IPS-11a (cell line): Measurements from ENCODE around the gene C5AR2.
"Not testable (repeated sequence)": the region's sequence is repeated elsewhere in the genome, so short reads cannot be mapped to it uniquely, and the experiment has no call there.

ENCODE experiments used
- H3K4me3 ChIP-seq: one replicate; pipeline ENCODE4 v1.5.1; 2013; ENCODE audit warnings: low read depth, low read length, control low read depth

The C5AR2 gene

DNA sequence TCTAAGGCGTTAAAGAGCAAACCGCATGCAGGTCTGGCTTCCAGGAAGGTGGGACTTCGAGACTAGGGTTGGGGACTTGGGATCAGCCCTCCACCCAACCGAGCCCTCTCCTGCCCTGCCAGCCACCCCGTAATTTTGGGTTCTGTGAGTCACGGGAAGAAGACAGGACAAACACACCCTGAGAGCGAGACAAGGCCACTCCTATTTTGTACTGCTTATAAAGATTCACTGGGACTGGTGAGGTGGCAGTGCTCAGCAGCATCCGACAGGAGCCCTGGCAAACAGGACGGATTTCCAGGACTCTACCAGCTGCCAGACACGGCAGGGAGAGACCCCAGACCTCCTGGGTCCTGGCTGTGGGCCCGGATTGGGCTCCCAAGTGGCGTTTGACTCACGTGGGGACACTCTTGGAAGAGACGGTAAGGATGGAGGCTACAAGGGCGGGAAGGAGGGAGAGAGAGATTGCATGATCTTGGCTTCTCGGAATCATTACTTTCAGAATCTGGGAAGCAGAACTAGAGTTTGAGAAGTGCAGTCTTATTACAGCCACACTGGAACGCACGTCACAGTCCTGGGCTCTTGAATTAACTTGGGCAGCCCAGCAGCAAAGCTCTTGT, at the start of gene C5AR2:
TSS of gene C5AR2 (plus strand) at position 245 of the 617 bp plus-strand sequence. CDS start 8,625 bp downstream, outside the sequence.
- no peak within 1 kb of the TSS for H3K4me3 ChIP-seq

DNA sequence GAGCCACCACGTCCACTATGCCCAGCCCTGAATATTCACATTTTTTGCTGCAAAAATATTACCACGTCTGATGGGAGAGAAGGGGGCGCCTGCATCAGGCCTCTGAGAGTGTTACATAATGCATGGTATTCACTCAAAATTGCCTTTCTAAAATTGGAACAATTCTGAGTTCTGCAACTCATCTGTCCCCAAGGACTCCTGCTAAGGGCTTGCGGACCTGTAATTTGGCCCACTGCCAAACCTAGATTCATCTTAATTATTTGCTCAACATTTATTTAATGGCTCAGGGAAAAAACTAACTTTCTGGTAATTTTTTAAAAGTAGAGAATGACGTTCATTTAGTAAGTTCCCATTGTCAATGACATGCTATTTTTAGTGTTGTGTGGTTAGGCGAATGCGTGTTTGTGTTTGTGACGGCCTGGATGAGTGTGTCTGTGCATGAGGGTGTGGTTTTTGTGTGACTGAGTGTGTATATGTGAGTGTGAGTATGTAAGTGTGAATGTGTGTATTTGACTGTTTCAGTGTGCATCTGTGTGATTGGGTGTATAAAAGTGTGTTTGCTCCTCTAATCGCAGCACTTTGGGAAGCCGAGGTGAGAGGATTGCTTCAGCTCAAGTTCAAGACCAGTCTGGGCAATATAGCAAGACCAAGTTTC, 48.4 kb upstream of the C5AR2 start:
- H3K4me3 ChIP-seq = no peak overlapping the region

DNA sequence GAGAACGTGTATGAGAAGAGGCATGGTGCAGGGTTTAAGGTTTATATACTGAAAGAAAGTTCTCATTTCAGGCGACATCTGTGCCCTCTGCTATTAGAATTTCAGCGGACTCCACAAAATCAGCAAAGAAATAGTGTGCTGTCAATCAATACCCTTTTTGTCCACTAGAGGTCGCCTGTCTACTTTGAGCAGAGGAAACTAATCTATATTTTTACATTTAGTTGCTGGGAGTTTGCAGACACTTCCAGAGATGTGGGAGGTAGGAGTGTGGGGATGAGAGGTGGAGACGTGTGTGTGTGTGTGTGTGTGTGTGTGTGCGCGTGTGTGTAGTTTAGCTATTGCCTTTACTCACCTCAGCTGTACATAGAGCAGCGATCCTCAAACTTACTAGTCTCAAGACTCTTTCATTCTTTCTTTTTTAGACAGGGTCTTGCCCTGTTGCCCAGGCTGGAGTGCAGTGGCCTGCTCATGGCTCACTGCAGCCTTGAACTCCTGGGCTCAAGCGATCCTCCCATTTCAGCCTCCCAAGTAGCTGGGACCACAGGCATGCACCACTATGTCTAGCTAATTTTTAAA, 47.6 kb upstream of the C5AR2 start:
- no peak overlapping the region for H3K4me3 ChIP-seq

DNA sequence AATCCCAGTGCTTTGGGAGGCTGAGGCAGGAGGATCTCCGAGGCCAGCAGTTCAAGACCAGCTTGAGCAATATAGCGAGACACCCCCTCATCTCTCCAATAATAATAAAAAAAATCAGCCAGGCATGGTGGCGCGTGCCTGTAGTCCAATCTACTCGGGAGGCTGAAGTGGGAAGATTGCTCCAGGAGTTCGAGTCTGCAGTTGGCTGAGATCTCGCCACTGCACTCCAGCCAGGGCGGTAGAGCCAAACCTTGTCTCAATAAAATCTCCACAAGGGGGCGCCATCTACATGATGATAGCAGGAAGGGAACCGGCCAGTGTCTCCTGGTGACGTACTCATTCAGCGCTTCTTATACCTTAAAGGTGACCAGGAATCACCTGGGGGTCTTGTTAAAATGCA, 35.9 kb upstream of the C5AR2 start:
- no peak overlapping the region for H3K4me3 ChIP-seq

DNA sequence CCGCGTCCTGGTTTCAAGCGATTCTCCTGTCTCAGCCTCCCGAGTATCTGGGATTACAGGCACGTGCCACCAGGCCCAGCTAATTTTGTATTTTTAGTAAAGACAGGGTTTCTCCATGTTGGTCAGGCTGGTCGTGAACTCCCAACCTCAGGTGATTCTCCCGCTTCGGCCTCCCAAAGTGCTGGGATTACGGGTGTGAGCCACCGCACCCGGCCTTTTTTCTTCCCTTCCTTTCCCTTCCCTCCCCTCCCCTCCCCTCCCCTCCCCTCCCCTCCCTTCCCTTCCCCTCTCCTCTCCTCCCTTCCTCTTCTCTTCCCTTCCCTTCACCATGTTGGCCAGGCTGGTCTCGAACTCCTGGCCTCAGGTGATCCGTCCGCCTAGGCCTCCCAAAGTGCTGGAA, 31.1 kb upstream of the C5AR2 start:
- H3K4me3 ChIP-seq = not testable (repeated sequence)

DNA sequence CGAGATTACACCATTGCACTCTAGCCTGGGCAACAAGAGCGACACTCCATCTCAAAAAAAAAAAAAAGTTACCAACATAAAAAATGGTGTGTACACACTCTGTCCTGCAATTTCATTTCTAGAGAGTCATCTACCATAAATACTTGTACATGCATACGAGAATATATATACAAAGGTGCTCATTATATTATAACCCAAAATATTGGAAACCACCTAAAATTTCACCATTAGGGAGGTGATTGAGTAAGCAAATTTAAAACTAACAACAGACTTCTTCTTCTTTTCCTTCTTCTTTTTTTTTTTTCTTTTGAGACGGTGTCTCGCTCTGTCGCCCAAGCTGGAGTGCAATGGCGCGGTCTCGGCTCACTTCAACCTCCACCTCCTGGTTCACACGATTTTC, 29.7 kb upstream of the C5AR2 start:
- no peak overlapping the region for H3K4me3 ChIP-seq

DNA sequence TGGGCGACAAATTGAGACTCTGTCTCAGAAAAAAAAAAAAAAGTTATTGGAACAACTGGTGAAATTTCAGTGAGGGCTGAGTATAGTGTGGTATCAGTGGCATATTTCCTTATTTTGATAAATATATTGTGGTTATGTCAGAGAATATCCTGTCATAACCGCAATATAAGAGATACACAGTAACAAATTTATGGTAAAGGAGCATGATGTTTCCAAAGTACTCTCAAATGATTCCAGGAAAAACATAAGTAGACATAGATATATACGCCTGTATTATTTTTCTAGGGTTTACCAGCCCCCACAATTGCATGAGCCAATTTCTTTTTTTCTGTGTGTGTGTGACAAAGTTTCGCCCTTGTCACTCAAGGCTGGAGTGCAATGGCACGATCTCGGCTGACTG, 28.0 kb upstream of the C5AR2 start:
- no peak overlapping the region for H3K4me3 ChIP-seq

DNA sequence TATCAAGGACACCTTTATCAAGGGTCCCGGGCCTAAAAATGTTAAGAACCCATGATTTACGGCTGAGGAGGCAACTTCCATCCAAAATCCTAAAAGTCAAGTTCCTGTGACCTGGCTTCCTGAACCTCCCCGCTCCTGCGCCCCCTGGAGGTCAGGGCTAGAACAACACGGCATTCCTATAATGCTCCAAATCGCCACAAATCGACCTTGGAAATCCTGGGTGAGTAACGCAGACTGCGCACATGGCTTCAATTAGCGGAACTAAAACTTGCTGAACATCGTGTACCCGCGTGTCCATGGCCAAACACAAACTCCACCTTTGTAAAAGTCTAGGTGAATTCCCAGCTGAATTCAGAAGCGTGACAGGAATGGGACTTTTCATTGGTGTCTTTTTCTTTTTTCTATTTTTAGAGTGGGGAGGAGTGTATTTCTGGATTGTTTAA, 26.6 kb upstream of the C5AR2 start:
- no peak overlapping the region for H3K4me3 ChIP-seq

DNA sequence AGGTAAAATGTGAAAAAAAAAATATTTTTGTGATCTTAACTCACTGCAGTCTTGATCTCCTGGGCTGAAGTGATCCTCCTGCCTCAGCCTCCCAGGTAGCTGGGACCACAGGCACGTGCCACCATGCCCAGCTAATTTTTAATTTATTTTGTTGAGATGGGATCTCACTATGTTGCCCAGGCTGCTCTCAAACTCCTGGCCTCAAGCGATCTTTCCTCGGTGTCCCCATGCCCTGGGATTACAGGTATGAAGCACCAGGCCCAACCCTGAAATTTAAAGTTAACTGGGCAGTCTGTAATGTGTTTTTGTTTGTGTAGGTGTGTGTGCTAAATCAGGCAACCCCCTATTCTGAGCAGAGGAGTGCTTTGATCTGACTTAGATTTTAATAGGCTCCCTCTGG, 25.7 kb upstream of the C5AR2 start:
- H3K4me3 ChIP-seq = no peak overlapping the region

DNA sequence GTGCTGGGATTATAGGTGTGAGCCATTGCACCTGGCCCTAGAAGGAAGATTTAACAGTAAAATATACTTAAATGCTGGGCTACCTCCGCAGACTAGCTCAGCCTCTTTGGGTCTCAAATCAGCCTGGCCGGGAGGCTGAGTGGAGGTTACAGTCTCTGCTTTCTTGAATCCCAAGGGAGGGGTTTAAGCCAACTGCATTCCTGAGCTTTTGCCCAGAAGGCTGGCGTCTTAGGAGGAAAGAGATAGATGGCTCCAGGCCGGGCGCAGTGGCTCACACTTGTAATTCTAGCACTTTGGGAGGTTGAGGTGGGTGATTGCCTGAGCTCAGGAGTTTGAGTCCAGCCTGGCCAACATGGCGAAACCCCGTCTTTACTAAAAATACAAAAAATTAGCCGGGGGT, 22.9 kb upstream of the C5AR2 start:
- H3K4me3 ChIP-seq = no peak overlapping the region

DNA sequence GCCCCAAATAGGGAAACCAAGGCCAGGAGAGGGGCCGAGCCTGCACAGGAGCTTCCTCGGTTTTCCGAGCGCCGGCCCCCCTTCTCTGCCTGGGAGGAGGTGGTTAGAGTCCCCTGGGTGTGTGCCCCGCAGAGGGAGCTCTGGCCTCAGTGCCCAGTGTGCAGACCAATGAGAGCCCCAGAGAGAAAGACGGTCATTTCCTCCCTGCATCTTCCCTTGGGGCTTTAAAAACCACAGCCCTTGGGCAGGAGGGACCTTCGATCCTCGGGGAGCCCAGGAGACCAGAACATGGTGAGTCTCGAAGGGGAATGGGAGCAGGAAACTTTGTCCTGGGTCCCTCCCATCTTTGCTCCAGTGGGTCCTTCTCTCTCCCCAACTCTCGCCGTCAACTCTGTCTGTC, 22.4 kb upstream of the C5AR2 start, which contains the start of gene C5AR1:
TSS of gene C5AR1 (plus strand) at position 254 of the 400 bp plus-strand sequence. CDS start at position 289, 35 bp downstream.
- H3K4me3 ChIP-seq = no peak within 1 kb of the TSS

DNA sequence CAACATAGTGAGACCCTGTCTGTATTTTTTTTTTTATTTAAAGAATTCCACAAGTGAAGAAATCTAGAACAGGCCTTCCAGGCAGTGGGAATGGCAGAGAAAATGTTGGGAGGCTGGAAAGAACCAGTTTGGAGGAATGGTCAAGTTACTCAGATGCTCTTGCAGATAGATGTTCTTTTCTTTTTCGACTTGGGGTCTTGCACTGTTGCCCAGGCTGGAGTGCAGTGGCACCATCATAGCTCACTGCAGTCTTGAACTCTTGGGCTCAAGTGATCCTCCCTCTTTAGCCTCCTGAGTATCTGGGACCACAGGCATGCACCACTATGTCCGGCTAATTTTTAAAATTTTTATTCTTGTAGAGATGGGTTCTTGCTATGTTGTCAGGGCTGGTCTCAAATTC, 21.7 kb upstream of the C5AR2 start:
- no peak overlapping the region for H3K4me3 ChIP-seq

DNA sequence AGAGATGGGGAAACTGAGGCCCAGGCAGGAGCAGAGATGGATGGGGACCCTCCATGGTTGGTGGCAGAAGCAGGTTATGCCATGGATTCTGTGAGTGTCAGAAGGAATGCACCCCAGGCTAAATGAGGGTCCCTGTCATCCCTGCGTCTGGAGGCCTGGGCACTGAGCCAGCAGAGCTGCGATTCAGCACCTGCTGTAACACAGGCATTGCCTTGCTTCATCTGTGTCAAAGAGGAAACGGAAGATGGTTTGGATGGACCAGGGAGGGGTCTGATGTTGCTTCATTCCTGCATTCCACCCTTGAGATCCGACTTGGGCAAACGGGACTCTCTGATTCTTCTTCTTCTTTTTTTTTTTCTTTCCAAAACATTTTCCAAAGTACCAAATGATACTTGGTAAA, 21.2 kb upstream of the C5AR2 start:
- no peak overlapping the region for H3K4me3 ChIP-seq

DNA sequence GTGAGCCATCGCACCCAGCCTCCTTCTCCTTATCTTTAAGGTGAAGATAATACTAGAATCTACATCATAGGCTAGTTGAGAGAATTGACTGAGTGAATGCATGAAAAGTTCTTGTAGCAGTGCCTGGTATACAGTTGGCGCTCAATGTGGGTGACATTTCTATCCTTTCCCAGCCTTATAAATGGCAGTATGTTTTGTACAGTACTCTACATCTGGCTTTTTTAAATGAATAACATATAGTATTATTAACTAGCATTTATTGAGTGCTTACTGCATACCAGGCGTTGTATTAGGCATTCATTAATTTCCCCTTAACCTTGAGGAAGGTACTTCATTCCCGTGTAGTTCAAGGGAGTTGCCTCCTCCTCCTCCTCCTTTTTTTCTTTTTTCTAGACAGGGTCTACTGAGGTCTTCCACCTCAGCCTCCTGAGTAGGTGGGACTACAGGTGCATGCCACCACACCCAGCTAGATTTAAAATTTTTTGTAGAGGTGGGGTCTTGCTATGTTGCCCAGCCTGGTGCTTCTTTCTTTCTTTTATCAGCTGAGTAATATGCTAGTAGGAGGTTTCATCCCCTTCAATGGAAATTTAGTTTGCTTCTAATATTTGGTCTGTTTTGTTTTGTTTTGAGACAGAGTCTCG, 19.5 kb upstream of the C5AR2 start:
- no peak overlapping the region for H3K4me3 ChIP-seq

DNA sequence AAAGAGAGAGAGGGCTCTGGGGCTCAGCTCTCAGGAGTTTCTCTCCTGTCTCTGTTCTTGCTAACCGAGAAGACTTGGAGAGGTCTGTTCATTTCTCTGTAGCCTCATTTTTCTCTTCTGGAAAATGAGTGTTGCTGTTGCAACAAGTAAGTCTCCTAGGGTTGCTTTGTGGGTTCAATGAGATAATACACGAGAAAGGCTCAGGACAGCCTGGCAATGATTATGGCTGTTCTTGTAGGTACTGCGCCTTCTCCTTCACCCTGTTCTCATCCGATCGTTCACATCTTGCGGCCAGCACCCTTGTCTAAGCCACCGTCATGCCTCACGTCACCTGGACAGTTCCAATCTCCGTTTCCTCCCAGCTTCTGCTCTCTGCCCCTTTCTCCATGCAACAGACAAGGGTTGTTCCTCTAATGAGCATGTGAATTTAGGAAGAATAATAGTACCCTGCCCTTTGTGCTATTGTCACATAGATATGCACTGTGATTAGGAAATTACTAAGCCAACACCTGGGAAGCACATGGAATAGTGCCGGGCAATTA, 18.1 kb upstream of the C5AR2 start:
- H3K4me3 ChIP-seq = no peak overlapping the region

DNA sequence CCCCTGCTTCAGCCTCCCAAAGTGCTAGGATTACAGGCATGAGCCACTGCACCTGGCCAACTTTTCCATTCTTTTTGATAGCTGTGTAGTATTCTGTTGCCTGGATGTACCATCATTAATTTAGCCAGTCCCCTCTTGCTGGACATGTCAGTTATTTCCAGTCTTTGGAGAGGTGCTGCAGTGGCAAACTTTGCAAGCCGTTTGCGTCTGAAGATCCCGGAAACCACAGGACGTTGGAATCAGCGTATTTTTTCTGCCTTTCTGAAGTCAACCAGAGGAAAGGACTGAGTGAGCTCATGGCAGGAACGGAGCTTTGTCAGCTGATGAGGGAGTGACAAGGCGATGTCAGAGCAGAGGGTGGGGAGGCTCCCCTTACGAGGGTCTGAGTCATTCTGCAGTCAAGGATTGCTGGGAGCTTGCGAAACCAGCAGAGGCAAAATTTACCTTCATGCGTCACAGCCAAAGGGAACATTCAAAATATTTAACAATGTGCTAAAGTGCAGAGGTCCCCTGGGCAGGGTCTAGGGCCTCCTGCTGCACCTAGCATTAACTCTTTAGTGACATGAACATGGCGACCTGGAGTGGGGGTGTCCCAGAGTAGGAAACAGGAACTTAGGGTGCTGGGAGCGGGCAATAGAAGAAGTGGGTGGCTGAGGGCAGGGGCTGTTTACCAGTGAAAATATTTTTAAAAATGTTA, 16.7 kb upstream of the C5AR2 start:
- no peak overlapping the region for H3K4me3 ChIP-seq

DNA sequence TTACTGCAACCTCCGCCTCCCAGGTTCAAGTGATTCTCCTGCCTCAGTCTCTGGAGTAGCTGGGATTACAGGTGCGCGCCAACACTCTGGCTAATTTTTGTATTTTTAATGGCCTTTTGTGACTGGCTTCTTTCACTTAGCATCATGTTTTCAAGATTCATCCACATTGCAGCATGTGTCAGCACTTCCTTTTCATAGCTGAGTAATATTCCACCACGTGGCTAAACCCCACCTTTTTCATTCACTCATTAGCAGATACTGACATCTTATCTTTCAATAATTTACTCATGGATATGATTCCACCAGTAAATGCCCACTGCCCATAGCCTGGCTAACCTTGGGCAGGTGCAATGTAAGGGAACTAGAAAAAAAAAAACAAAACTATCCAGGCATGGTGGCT, 15.5 kb upstream of the C5AR2 start:
- H3K4me3 ChIP-seq = no peak overlapping the region

DNA sequence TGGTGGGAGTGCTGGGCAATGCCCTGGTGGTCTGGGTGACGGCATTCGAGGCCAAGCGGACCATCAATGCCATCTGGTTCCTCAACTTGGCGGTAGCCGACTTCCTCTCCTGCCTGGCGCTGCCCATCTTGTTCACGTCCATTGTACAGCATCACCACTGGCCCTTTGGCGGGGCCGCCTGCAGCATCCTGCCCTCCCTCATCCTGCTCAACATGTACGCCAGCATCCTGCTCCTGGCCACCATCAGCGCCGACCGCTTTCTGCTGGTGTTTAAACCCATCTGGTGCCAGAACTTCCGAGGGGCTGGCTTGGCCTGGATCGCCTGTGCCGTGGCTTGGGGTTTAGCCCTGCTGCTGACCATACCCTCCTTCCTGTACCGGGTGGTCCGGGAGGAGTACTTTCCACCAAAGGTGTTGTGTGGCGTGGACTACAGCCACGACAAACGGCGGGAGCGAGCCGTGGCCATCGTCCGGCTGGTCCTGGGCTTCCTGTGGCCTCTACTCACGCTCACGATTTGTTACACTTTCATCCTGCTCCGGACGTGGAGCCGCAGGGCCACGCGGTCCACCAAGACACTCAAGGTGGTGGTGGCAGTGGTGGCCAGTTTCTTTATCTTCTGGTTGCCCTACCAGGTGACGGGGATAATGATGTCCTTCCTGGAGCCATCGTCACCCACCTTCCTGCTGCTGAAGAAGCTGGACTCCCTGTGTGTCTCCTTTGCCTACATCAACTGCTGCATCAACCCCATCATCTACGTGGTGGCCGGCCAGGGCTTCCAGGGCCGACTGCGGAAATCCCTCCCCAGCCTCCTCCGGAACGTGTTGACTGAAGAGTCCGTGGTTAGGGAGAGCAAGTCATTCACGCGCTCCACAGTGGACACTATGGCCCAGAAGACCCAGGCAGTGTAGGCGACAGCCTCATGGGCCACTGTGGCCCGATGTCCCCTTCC, 11.8 kb upstream of the C5AR2 start:
- no peak overlapping the region for H3K4me3 ChIP-seq

DNA sequence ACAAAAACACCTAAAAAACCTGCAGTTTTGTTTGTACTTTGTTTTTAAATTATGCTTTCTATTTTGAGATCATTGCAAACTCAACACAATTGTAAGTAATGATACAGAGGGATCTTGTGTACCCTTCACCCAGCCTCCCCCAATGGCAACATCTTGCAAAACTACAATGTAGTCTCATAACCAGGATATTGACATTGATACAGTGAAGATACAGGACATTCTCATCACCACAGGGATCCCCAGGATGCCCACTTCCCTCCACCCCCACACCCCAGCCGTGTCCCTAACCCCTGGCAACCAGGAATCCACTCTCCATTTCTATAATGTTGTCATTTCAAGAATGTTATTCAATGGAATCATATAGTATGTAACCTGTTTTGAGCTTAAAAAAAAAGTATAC, 10.3 kb upstream of the C5AR2 start:
- H3K4me3 ChIP-seq = no peak overlapping the region

DNA sequence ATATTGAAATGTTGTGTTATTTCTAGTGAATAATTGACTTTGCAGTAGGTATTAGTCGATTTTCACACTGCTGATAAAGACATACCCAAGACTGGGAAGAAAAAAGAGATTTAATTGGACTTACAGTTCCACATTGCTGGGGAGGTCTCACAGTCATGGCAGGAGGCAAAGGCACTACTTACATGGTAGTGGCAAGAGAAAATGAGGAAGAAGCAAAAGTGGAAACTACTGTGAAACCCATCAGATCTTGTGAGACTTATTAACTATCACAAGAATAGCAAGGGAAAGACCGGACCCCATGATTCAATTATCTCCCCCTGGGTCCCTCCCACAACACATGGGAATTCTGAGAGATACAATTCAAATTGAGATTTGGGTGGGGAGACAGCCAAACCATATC, 9.9 kb upstream of the C5AR2 start:
- H3K4me3 ChIP-seq = no peak overlapping the region
